Measurements from ENCODE around the gene NTN1. TPM values are rescaled to one million over a fixed set of nuclear protein-coding genes. Genes with fewer than 3 reads are reported as not detected.
"Not testable (repeated sequence)": the region's sequence is repeated elsewhere in the genome, so short reads cannot be mapped to it uniquely, and the experiment has no call there.

Gene NTN1
- total and polyA plus RNA-seq, 3 donors from 2014 or later = 4.8 to 8.8 (median 7.6) TPM

DNA sequence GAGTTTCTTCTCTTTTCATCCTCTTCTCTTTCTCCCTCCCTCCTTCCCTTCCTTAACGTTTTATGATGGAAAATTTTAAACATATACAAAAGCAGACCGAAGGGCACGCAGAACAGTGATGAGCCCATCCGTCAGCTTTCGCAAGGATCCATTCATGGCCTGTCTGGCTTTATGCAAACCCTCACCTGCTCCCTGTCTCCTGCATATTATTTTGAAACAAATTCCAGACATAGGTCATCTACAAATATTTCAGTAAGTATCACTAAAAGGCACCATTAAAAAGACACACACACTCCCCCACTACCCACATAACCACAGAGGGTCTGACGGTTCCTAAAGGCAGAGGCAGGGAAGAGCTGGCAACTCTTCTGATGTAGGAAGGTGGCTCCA lies 235.0 kb downstream of the NTN1 start:
- TF ChIP-seq POLR2A (IDR thresholded peaks at IDR 0.05) (no peak), CTCF (IDR thresholded peaks at IDR 0.05) (no peak)
- no peaks in the 10 kb centered on the region for H3K9me3 ChIP-seq
- no peaks in the 10 kb centered on the region for H3K36me3 ChIP-seq (ENCODE audit: low read depth, missing control alignments)
- H3K4me3 ChIP-seq = no peak overlapping the region
- H3K4me1 ChIP-seq = no peaks in the 10 kb centered on the region
- WGBS, 2 donors = 86 to 96% methylated on average over 6 of the region's 6 CpGs
- no peak overlapping the region for H3K27ac ChIP-seq
- intact Hi-C loops (cut with DNase I; ENCODE audit: low total_unique reads) = no loop called here
- H3K27me3 ChIP-seq = no peaks in the 10 kb centered on the region
- DNase-seq = no peak

- TF ChIP-seq CTCF (IDR thresholded peaks at IDR 0.05) = no peak
- no peak for TF ChIP-seq POLR2A (IDR thresholded peaks at IDR 0.05)
- Histone ChIP-seq H3K36me3 (ENCODE audit: low read depth, missing control alignments) (no peaks in the 10 kb centered on the region), H3K9me3 (no peaks in the 10 kb centered on the region), H3K27ac (no peak overlapping the region), H3K4me1 (no peaks in the 10 kb centered on the region), H3K27me3 (no peaks in the 10 kb centered on the region), H3K4me3 (no peak overlapping the region)
- intact Hi-C loops (cut with DNase I; ENCODE audit: low total_unique reads) = no loop called here
- WGBS, 2 donors = 74 to 83% methylated on average over 19 of the region's 19 CpGs
- no peak for DNase-seq
Observed at GRCh38 chr17:9256751-9257629, 235.7 kb downstream of the NTN1 start.

DNA sequence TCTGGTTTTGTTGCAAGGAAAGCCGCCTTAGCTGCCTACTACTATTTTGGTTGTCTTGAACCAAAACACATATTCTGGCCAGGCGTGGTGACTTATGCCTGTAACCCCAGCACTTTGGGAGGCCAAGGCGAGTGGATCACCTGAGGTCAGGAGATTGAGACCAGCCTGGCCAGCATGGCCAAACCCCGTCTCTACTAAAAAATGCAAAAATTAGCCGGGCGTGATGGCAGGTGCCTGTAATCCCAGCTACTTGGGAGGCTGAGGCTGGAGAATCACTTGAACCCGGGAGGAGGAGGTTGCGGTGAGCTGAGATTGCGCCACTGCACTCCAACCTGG lies 236.3 kb downstream of the NTN1 start:
- H3K9me3 ChIP-seq; H3K4me3 ChIP-seq; H3K27ac ChIP-seq; H3K4me1 ChIP-seq; H3K27me3 ChIP-seq; DNase-seq; H3K36me3 ChIP-seq (ENCODE audit: low read depth, missing control alignments); intact Hi-C loops (cut with DNase I; ENCODE audit: low total_unique reads): not testable (repeated sequence)
- 95 to 96% methylated on average over 9 of the region's 9 CpGs for WGBS, 2 donors

GRCh38 chr17:9258115-9259015 lies 237.1 kb downstream of the NTN1 start:
- intact Hi-C loops (cut with DNase I; ENCODE audit: low total_unique reads) = no loop called here
- H3K4me3 ChIP-seq = no peak overlapping the region
- no peaks in the 10 kb centered on the region for H3K9me3 ChIP-seq
- no peak for TF ChIP-seq CTCF (IDR thresholded peaks at IDR 0.05)
- TF ChIP-seq POLR2A (IDR thresholded peaks at IDR 0.05) = no peak
- no peaks in the 10 kb centered on the region for H3K27me3 ChIP-seq
- DNase-seq = no peak
- 88 to 92% methylated on average over 13 to 15 of the region's 15 CpGs for WGBS, 2 donors
- H3K36me3 ChIP-seq (ENCODE audit: low read depth, missing control alignments) = no peaks in the 10 kb centered on the region
- H3K27ac ChIP-seq = no peak overlapping the region
- H3K4me1 ChIP-seq = no peaks in the 10 kb centered on the region

DNA sequence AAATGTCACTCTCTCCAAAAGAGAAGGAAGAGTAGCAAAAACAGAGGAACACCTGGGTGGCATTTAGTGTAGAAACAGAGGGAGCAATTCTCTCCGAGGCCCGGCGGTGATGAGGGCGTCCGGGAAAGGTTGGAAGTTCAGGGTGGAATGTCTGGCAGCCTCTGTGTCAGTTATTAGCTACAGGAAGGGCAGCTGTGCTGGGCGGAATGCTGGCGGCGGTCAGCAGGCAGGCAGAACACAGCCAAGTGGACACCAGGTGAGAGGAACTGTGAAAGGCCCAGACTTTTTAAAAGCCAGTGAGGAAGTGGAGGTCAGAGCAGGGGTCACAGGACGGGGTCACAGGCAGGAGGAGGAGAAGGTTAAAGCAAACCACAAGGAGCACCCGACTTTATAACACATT lies 238.1 kb downstream of the NTN1 start:
- no peak for TF ChIP-seq CTCF (IDR thresholded peaks at IDR 0.05)
- TF ChIP-seq POLR2A (IDR thresholded peaks at IDR 0.05) = no peak
- WGBS, 2 donors = 63 to 76% methylated on average over 10 of the region's 10 CpGs
- intact Hi-C loops (cut with DNase I; ENCODE audit: low total_unique reads) = no loop called here
- Histone ChIP-seq H3K36me3 (ENCODE audit: low read depth, missing control alignments) (no peaks in the 10 kb centered on the region), H3K4me1 (no peaks in the 10 kb centered on the region), H3K4me3 (no peak overlapping the region), H3K27me3 (no peaks in the 10 kb centered on the region), H3K9me3 (no peaks in the 10 kb centered on the region), H3K27ac (no peak overlapping the region)
- DNase-seq = no peak

Measured in testis (tissue), 3 donors.